Measurements from ENCODE around the gene DUOX1. TPM values are rescaled to one million over a fixed set of nuclear protein-coding genes. Genes with fewer than 3 reads are reported as not detected.

DUOX1 gene
- total and polyA plus RNA-seq, 7 donors: 0.03 to 0.94 (median 0.46) TPM

- Histone ChIP-seq H3K4me3 (peak overlapping the region; percentile 91), H3K36me3 (ENCODE audit: insufficient read depth in 1 of 2, low read depth in 1 of 2) (no peaks in the 10 kb centered on the region), H3K4me1 (peaks cover 3% of the 10 kb centered on the region), H3K27ac (peak overlapping the region; percentile 99), H3K9me3 (no peaks in the 10 kb centered on the region), H3K27me3 (ENCODE audit: insufficient read depth in 3 of 3, low read length in 2 of 3) (no peaks in the 10 kb centered on the region)
- peak in 1 of 4 donors; percentile 0 for ATAC-seq
- 0 to 1% (median 1%) methylated on average over 25 of the region's 25 CpGs for WGBS, 3 donors
- no peak for DNase-seq
- TF ChIP-seq CTCF (IDR thresholded peaks at IDR 0.05): no peak
- intact Hi-C loops (cut with DNase I): loop anchor here in 1 of 2 donors (2.0 to 5.0 kb wide), 2 partner anchors 34 to 178 kb away; partner anchors contain the start of gene GATM
Observed at GRCh38 chr15:45199136-45199810, 69.5 kb downstream of the DUOX1 start.

- H3K36me3 ChIP-seq (ENCODE audit: insufficient read depth in 1 of 2, low read depth in 1 of 2): no peaks in the 10 kb centered on the region
- intact Hi-C loops (cut with DNase I): loop anchor here (2.0 to 10.0 kb wide), 4 partner anchors 79 to 202 kb away; partner anchors contain the start of gene GATM (in 1 of the 2)
- DNase-seq (peak; percentile 89 to 96), ATAC-seq (peak; percentile 74 to 80 (median 76))
- 0% methylated on average over 34 of the region's 34 CpGs for WGBS, 3 donors
- peaks cover 3% of the 10 kb centered on the region for H3K4me1 ChIP-seq
- peak overlapping the region; percentile 91 for H3K4me3 ChIP-seq
- no peaks in the 10 kb centered on the region for H3K27me3 ChIP-seq (ENCODE audit: insufficient read depth in 3 of 3, low read length in 2 of 3)
- no peak for TF ChIP-seq CTCF (IDR thresholded peaks at IDR 0.05)
- H3K27ac ChIP-seq: peak overlapping the region; percentile 99
- H3K9me3 ChIP-seq: no peaks in the 10 kb centered on the region
Observed at GRCh38 chr15:45200001-45200798, 70.4 kb downstream of the DUOX1 start.

- WGBS, 3 donors: 3% methylated on average over 34 of the region's 34 CpGs
- no peak for TF ChIP-seq CTCF (IDR thresholded peaks at IDR 0.05)
- ATAC-seq (peak; percentile 66 to 74 (median 69)), DNase-seq (peak; percentile 81 to 91)
- intact Hi-C loops (cut with DNase I): loop anchor here (2.0 to 10.0 kb wide), 4 partner anchors 78 to 201 kb away; partner anchors contain the start of gene GATM (in 1 of the 2)
- H3K9me3 ChIP-seq: no peaks in the 10 kb centered on the region
- no peaks in the 10 kb centered on the region for H3K36me3 ChIP-seq (ENCODE audit: insufficient read depth in 1 of 2, low read depth in 1 of 2)
- peak overlapping the region; percentile 91 for H3K4me3 ChIP-seq
- H3K4me1 ChIP-seq: peaks cover 3% of the 10 kb centered on the region
- H3K27me3 ChIP-seq (ENCODE audit: insufficient read depth in 3 of 3, low read length in 2 of 3): no peaks in the 10 kb centered on the region
- H3K27ac ChIP-seq: peak overlapping the region; percentile 99
Observed at GRCh38 chr15:45200799-45201556, 71.2 kb downstream of the DUOX1 start.

GRCh38 chr15:45201557-45201859, 71.7 kb downstream of the DUOX1 start:
- intact Hi-C loops (cut with DNase I): loop anchor here (2.0 to 10.0 kb wide), 4 partner anchors 77 to 201 kb away; partner anchors contain the start of gene GATM (in 1 of the 2)
- no peak for TF ChIP-seq CTCF (IDR thresholded peaks at IDR 0.05)
- H3K27ac ChIP-seq: peak overlapping the region; percentile 99
- 85 to 88% (median 86%) methylated on average over 3 of the region's 3 CpGs for WGBS, 3 donors
- ATAC-seq (no peak), DNase-seq (no peak)
- no peaks in the 10 kb centered on the region for H3K27me3 ChIP-seq (ENCODE audit: insufficient read depth in 3 of 3, low read length in 2 of 3)
- peaks cover 3% of the 10 kb centered on the region for H3K4me1 ChIP-seq
- H3K36me3 ChIP-seq (ENCODE audit: insufficient read depth in 1 of 2, low read depth in 1 of 2): no peaks in the 10 kb centered on the region
- H3K4me3 ChIP-seq: peak overlapping the region; percentile 91
- no peaks in the 10 kb centered on the region for H3K9me3 ChIP-seq
